H1 (cell line): ENCODE data around the gene ME3. TPM values are rescaled to one million over a fixed set of nuclear protein-coding genes. Genes with fewer than 3 reads are reported as not detected.

Experiments
- CTCF ChIA-PET: fragments of 300-600 bp; sonication (Branson Sonifier 250); formaldehyde crosslinking; loops from one replicate; lab custom pipeline; 2021; ENCODE audit not compliant: partially characterized antibody; lab: Charles Lee
- POLR2A ChIA-PET: fragments of 300-600 bp; sonication (Branson Sonifier 250); formaldehyde crosslinking; loops from one replicate; lab custom pipeline; 2021; ENCODE audit warnings: inconsistent platforms; ENCODE audit not compliant: partially characterized antibody; lab: Charles Lee
- DNase-seq, 2 experiments: peaks; one replicate each; pipeline versions ENCODE4 v3.0.0 to v3.0.0-alpha.2; 2010 to 2022; ENCODE audit warnings: low spot score in 2 of 2, low read depth in 1 of 2, mixed read lengths in 1 of 2
- FAIRE-seq: peaks from 2 replicates; lab custom pipeline; 2011; peaks lifted over from hg19 to GRCh38; lab: Jason Lieb, UNC
- H2AFZ ChIP-seq: 2 replicates; pipeline ENCODE4 v1.8.1; 2012; ENCODE audit warnings: low read length, inconsistent platforms
- H2AK5ac ChIP-seq: 2 replicates; pipeline ENCODE4 v1.6.1; 2013; ENCODE audit warnings: low read depth, low read length
- H2BK120ac ChIP-seq: replicated peaks from 2 replicates; pipeline ENCODE3; 2013; ENCODE audit warnings: low read depth, low read length, inconsistent platforms
- H2BK12ac ChIP-seq: 2 replicates; pipeline ENCODE4 v1.6.1; 2013; ENCODE audit warnings: low read depth, low read length
- H2BK15ac ChIP-seq: 2 replicates; pipeline ENCODE4 v1.6.1; 2013; ENCODE audit warnings: low read length
- H2BK20ac ChIP-seq: 2 replicates; pipeline ENCODE4 v1.6.1; 2013; ENCODE audit warnings: low read length
- H2BK5ac ChIP-seq: 2 replicates; pipeline ENCODE4 v1.6.1; 2013; ENCODE audit warnings: low read depth, low read length
- H3K14ac ChIP-seq: 2 replicates; pipeline ENCODE4 v1.6.1; 2013; ENCODE audit warnings: inconsistent platforms; ENCODE audit not compliant: insufficient read length
- H3K18ac ChIP-seq: 2 replicates; pipeline ENCODE4 v1.6.1; 2013; ENCODE audit warnings: low read length; ENCODE audit errors: extremely low read depth
- H3K23ac ChIP-seq: 2 replicates; pipeline ENCODE4 v1.6.1; 2013; ENCODE audit warnings: inconsistent platforms; ENCODE audit not compliant: insufficient read length
- H3K23me2 ChIP-seq: 2 replicates; pipeline ENCODE4 v1.6.1; 2013; ENCODE audit warnings: low read depth, low read length
- H3K27ac ChIP-seq: 2 replicates; pipeline ENCODE4 v1.6.1; 2011; ENCODE audit warnings: low read depth, low read length, inconsistent platforms
- H3K27me3 ChIP-seq, 4 experiments: replicated peaks in 1 of 4; 1 replicate in 1 of 4; 2 replicates in 3 of 4; pipeline versions ENCODE4 v1.6.1 to v1.8.1; 2011 to 2013; ENCODE audit warnings: low read length in 3 of 4, mild to moderate bottlenecking in 3 of 4, inconsistent platforms in 2 of 4, mixed read lengths in 2 of 4, moderate library complexity in 1 of 4; ENCODE audit not compliant: control insufficient read depth in 3 of 4, insufficient read depth in 3 of 4; ENCODE audit errors: extremely low read depth in 1 of 4
- H3K36me3 ChIP-seq, 4 experiments: 2 replicates each; pipeline versions ENCODE4 v1.6.1 to v1.8.1; 2011 to 2013; ENCODE audit warnings: mild to moderate bottlenecking in 4 of 4, low read length in 3 of 4, moderate library complexity in 2 of 4, control low read depth in 1 of 4, inconsistent platforms in 1 of 4; ENCODE audit not compliant: insufficient read depth in 4 of 4, control insufficient read depth in 2 of 4
- H3K4ac ChIP-seq: replicated peaks from 2 replicates; pipeline ENCODE3; 2013; ENCODE audit warnings: low read length, low read depth, mixed read lengths, inconsistent platforms; ENCODE audit not compliant: insufficient read length
- H3K4me1 ChIP-seq, 4 experiments: replicated peaks in 1 of 4; 1 replicate in 1 of 4; 2 replicates in 3 of 4; pipeline versions ENCODE4 v1.6.1 to v1.8.1; 2011 to 2013; ENCODE audit warnings: low read length in 3 of 4, inconsistent platforms in 2 of 4, mixed read lengths in 1 of 4; ENCODE audit not compliant: insufficient read depth in 4 of 4, control insufficient read depth in 3 of 4
- H3K4me2 ChIP-seq, 2 experiments: 2 replicates each; pipeline versions ENCODE4 v1.6.1 to v1.8.1; 2011 to 2013; ENCODE audit warnings: low read depth in 2 of 2, low read length in 2 of 2, control low read depth in 1 of 2, inconsistent platforms in 1 of 2, mild to moderate bottlenecking in 1 of 2; ENCODE audit not compliant: insufficient read depth in 1 of 2
- H3K4me3 ChIP-seq, 4 experiments: fragments of 200-600, 300-600 bp in 1 of 4; sonication (generic), shearing (Covaris generic), sonication (Bioruptor Twin) in 1 of 4; 2 replicates each; pipeline versions ENCODE4 v1.5.1 to v1.8.1; 2011 to 2016; ENCODE audit warnings: low read length in 4 of 4, low read depth in 3 of 4, control low read depth in 2 of 4, inconsistent platforms in 2 of 4, mild to moderate bottlenecking in 2 of 4, mixed read lengths in 1 of 4, moderate library complexity in 1 of 4; ENCODE audit not compliant: insufficient read depth in 2 of 4; ENCODE audit errors: extremely low read depth in 1 of 4
- H3K56ac ChIP-seq: replicated peaks from 2 replicates; pipeline ENCODE3; 2013; ENCODE audit warnings: low read depth, mild to moderate bottlenecking, mixed read lengths, low read length, inconsistent platforms; ENCODE audit not compliant: insufficient read length
- H3K79me1 ChIP-seq: 2 replicates; pipeline ENCODE4 v1.6.1; 2013; ENCODE audit warnings: low read depth, low read length, control low read depth
- H3K79me2 ChIP-seq, 2 experiments: 2 replicates each; pipeline versions ENCODE4 v1.6.1 to v1.8.1; 2012 to 2013; ENCODE audit warnings: low read length in 2 of 2, mild to moderate bottlenecking in 2 of 2, inconsistent platforms in 1 of 2; ENCODE audit not compliant: insufficient read depth in 2 of 2, control insufficient read depth in 1 of 2
- H3K9ac ChIP-seq, 4 experiments: replicated peaks in 1 of 4; 1 replicate in 1 of 4; 2 replicates in 3 of 4; pipeline versions ENCODE4 v1.6.1 to v1.8.1; 2011 to 2013; ENCODE audit warnings: low read depth in 3 of 4, low read length in 3 of 4, control low read depth in 2 of 4, mild to moderate bottlenecking in 2 of 4, moderate library complexity in 2 of 4, inconsistent platforms in 1 of 4; ENCODE audit errors: extremely low read depth in 1 of 4
- H3K9me3 ChIP-seq, 2 experiments: 2 replicates each; pipeline versions ENCODE4 v1.6.1 to v1.8.1; 2012 to 2013; ENCODE audit warnings: mild to moderate bottlenecking in 2 of 2, moderate library complexity in 2 of 2, control low read depth in 1 of 2, inconsistent platforms in 1 of 2, low read depth in 1 of 2, low read length in 1 of 2, mixed read lengths in 1 of 2; ENCODE audit not compliant: insufficient read depth in 2 of 2
- H4K20me1 ChIP-seq, 2 experiments: replicated peaks in 1 of 2; 2 replicates each; pipeline versions ENCODE3 to v1.8.1; 2011 to 2013; ENCODE audit warnings: inconsistent platforms in 2 of 2, low read length in 2 of 2, mild to moderate bottlenecking in 1 of 2; ENCODE audit not compliant: insufficient read depth in 2 of 2, control insufficient read depth in 1 of 2
- H4K5ac ChIP-seq: 2 replicates; pipeline ENCODE4 v1.6.1; 2013; ENCODE audit warnings: low read length, low read depth, mixed read lengths, inconsistent platforms; ENCODE audit not compliant: insufficient read length
- H4K8ac ChIP-seq: 2 replicates; pipeline ENCODE4 v1.8.0; 2013; ENCODE audit warnings: mild to moderate bottlenecking, moderate library complexity, low read length, inconsistent platforms; ENCODE audit not compliant: insufficient read depth; ENCODE audit errors: extremely low read depth
- H4K91ac ChIP-seq: replicated peaks from 2 replicates; pipeline ENCODE3; 2013; ENCODE audit warnings: low read length, mixed read lengths, inconsistent platforms; ENCODE audit not compliant: insufficient read length
- BACH1 ChIP-seq: IDR thresholded peaks from 2 replicates; pipeline ENCODE4 v1.6.1; 2012; ENCODE audit warnings: low read length, improper control_type of control experiment
- BCL11A ChIP-seq, 2 experiments: IDR thresholded peaks; one replicate each; pipeline ENCODE4 v1.6.1; 2011; ENCODE audit warnings: low read depth in 2 of 2, low read length in 2 of 2, mild to moderate bottlenecking in 2 of 2
- CBX8 ChIP-seq: fragments of 300-800, 300-1000 bp; sonication (generic); IDR thresholded peaks from 2 replicates; pipeline ENCODE4 v1.7.1; 2016; ENCODE audit warnings: low read depth, low read length, borderline replicate concordance
- CHD1 ChIP-seq: IDR thresholded peaks from 2 replicates; pipeline ENCODE4 v1.6.1; 2012; ENCODE audit warnings: low read depth, low read length, improper control_type of control experiment
- E2F6 ChIP-seq: IDR thresholded peaks from 2 replicates; pipeline ENCODE4 v1.6.1; 2012; ENCODE audit warnings: inconsistent platforms
- POLR2A ChIP-seq, 2 experiments: IDR thresholded peaks; 1 replicate in 1 of 2; 2 replicates in 1 of 2; pipeline ENCODE4 v1.6.1; 2011; ENCODE audit warnings: low read depth in 2 of 2, low read length in 2 of 2, mild to moderate bottlenecking in 2 of 2; ENCODE audit errors: control extremely low read depth in 1 of 2
- POU5F1 ChIP-seq: IDR thresholded peaks from 2 replicates; pipeline ENCODE4 v1.6.1; 2011; ENCODE audit warnings: low read depth, mild to moderate bottlenecking, low read length, moderate library complexity
- RFX5 ChIP-seq: IDR thresholded peaks from 2 replicates; pipeline ENCODE4 v1.6.1; 2011; ENCODE audit warnings: low read depth, low read length, improper control_type of control experiment, borderline replicate concordance
- SAP30 ChIP-seq: fragments of 300-600 bp; sonication (generic); IDR thresholded peaks from 2 replicates; pipeline ENCODE4 v1.7.1; 2012; ENCODE audit warnings: low read length, moderate library complexity, mild to moderate bottlenecking, inconsistent platforms; ENCODE audit not compliant: insufficient read depth, insufficient replicate concordance
- SIX5 ChIP-seq: IDR thresholded peaks from 2 replicates; pipeline ENCODE4 v1.6.1; 2011; ENCODE audit warnings: mild to moderate bottlenecking, low read depth, low read length
- SP1 ChIP-seq: IDR thresholded peaks from 2 replicates; pipeline ENCODE4 v1.6.1; 2011; ENCODE audit warnings: low read depth, low read length
- USF2 ChIP-seq: IDR thresholded peaks from 2 replicates; pipeline ENCODE4 v1.6.1; 2011; ENCODE audit warnings: low read length, improper control_type of control experiment
- WGBS, 2 experiments: shearing (Covaris generic) in 1 of 2; methylation state at CpG; one replicate each; pipeline versions ENCODE4 v1.1.6 to v1.1.7; 2013 to 2015; ENCODE audit warnings: low lambda C conversion rate in 2 of 2, mixed read lengths in 2 of 2, inconsistent platforms in 1 of 2, low coverage in 1 of 2, missing lambda C conversion rate in 1 of 2; ENCODE audit not compliant: insufficient replicate concordance in 2 of 2, insufficient coverage in 1 of 2, insufficient read length in 1 of 2; ENCODE audit errors: extremely low coverage in 1 of 2, missing lambda C conversion rate in 1 of 2; 5-methylcytosine and 5-hydroxymethylcytosine counted together
- polyA plus RNA-seq, 7 experiments: library from polyadenylated mRNA; depleted of rRNA in 3 of 7; stranded (reverse) in 5 of 7; unstranded in 2 of 7; fragments of >200 nt in 5 of 7; fragments of 200-250 nt in 2 of 7; gene quantifications; 1 replicate in 5 of 7; 2 replicates in 1 of 7; 4 replicates in 1 of 7; pipeline versions ENCODE4 v1.2.1 to v1.2.3, GENCODE V29; 2011 to 2013; ENCODE audit warnings: missing spikeins in 2 of 7, mixed read lengths in 2 of 7
- total RNA-seq: library from RNA; stranded (reverse); fragmentation: NEBNext Ultra II Directional; extraction: Animal tissue kit (Norgen Biotek cat#: 25700); gene quantifications from 2 replicates; pipeline ENCODE4 v1.2.1, GENCODE V29; 2021

ME3 gene
- total and polyA plus RNA-seq, 2 of the 8 experiments (the other 6 are each of a cell fraction or from before 2014, with no cell fraction given), result 1.5 to 2.8 TPM

- no peak for TF ChIP-seq CBX8
- TF ChIP-seq POU5F1, result no peak
- TF ChIP-seq POLR2A (IDR thresholded peaks at IDR 0.05; ENCODE audit: control extremely low read depth in 1 of 2, low read depth in 2 of 2, low read length in 2 of 2), result no peak
- no peak for TF ChIP-seq RFX5
- no peak for TF ChIP-seq SIX5
- no peak for TF ChIP-seq SP1
- no peak for TF ChIP-seq CHD1
- no peak for TF ChIP-seq BACH1
- TF ChIP-seq BCL11A (IDR thresholded peaks at IDR 0.05; ENCODE audit: low read depth in 2 of 2, low read length in 2 of 2), result no peak
- TF ChIP-seq E2F6, result no peak
- TF ChIP-seq USF2, result no peak
- no peak for TF ChIP-seq SAP30
These were observed 191.0 kb downstream of the ME3 start for GRCh38 chr11:86481399-86481798.

More at GRCh38 chr11:86481399-86481798, 191.0 kb downstream of the ME3 start:
- DNase-seq (no peak), FAIRE-seq (no peak)
- Histone ChIP-seq H4K91ac (no peak overlapping the region), H2BK5ac (no peak overlapping the region), H3K27ac (no peak overlapping the region), H4K8ac (no peak overlapping the region), H2BK20ac (no peak overlapping the region), H2BK120ac (no peak overlapping the region), H3K27me3 (no peaks in the 10 kb centered on the region), H2BK12ac (no peak overlapping the region), H3K9me3 (no peaks in the 10 kb centered on the region), H3K4ac (no peak overlapping the region), H4K5ac (no peak overlapping the region), H3K23me2 (no peaks in the 10 kb centered on the region; the same call in 1 of the 2 replicates), H3K4me1 (peaks cover 0 to 6% (median 1%) of the 10 kb centered on the region in 4 experiments; a peak in 2 of 7 replicates), H3K79me2 (no peaks in the 10 kb centered on the region), H3K23ac (no peak overlapping the region), H3K36me3 (no peaks in the 10 kb centered on the region), H3K4me3 (no peak overlapping the region), H2AFZ (no peak overlapping the region), H3K4me2 (no peak overlapping the region), H2AK5ac (no peak overlapping the region), H3K56ac (no peak overlapping the region), H3K79me1 (no peaks in the 10 kb centered on the region), H3K14ac (no peak overlapping the region), H2BK15ac (no peak overlapping the region), H4K20me1 (no peaks in the 10 kb centered on the region), H3K9ac (no peak overlapping the region), H3K18ac (no peak overlapping the region)
- ChIA-PET POLR2A (no interaction called here), CTCF (interaction anchor here (1.1 to 5.2 kb wide), 4 partner anchors 10 to 127 kb away, joined by 4 to 36 read pairs (median 4); no protein-coding TSS in a partner anchor)
- 78% methylated on average over 1 of the region's 1 CpG; no CpG with 5 or more reads in 1 of the 2 experiments for WGBS, 2 experiments
